Stimulated activated CD8-positive, alpha-beta memory T cell treated with anti-CD3 and anti-CD28 coated beads, Interleukin-2, amount 100 ng/mL, for 1 hour (primary cell): ENCODE measurements around the gene RPL41.
"Not testable (repeated sequence)": the region's sequence is repeated elsewhere in the genome, so short reads cannot be mapped to it uniquely, and the experiment has no call there.

Source experiments
- DNase-seq, 2 donors: peaks; one replicate each; pipeline ENCODE4 v3.0.0-alpha.2; 2020; ENCODE audit warnings: low read depth in 2 of 2

Gene RPL41

GRCh38 chr12:56154818-56155217, 38.4 kb downstream of the RPL41 start:
- DNase-seq: no peak

GRCh38 chr12:56155256-56155845, 38.9 kb downstream of the RPL41 start:
- no peak for DNase-seq

- DNase-seq: not testable (repeated sequence)
Observed at GRCh38 chr12:56156464-56157200, 40.2 kb downstream of the RPL41 start.

DNA sequence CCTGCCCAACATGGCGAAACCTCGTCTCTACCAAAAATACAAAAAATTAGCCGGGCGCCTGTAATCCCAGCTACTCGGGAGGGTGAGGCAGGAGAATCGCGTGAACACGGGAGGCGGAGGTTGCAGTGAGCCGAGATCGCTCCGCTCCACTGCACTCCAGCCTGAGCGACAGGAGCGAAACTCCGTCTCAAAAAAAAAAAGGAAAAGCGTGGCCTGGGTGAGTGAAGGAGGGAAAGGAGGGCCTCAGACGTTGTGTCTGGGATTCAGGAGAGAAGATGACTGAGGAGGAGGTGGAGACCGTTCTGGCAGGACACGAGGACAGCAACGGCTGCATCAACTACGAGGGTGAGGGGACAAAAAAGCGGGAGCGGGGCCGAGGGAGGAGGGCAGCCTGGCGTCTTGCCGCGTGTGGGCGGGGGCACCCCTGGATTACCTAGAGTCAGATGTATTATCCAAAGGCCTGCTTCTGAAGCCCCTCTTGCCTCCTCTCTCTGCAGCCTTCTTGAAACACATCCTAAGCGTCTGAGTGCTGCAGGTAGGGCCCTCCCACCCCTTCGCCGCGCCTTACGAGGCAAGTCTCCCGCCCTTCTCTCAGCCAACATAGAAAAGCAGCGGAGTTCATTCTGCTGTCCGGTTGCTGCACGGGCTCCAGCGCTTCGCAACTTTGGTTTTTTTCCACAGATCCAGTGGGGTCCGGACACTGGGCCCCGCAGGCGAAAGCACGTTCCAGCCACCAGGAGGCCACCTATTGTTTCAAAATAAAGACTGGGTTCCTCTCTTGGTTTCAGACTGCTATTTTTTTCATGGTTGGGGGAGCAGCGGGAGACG, 41.0 kb downstream of the RPL41 start:
- DNase-seq: peak; percentile 11 to 27

GRCh38 chr12:56158029-56158925, 41.8 kb downstream of the RPL41 start, which contains the start of gene MYL6:
MYL6 (plus strand) TSS chr12:56158359; CDS start chr12:56158402, 43 bp downstream.
- DNase-seq: peak; percentile 79 to 84

DNA sequence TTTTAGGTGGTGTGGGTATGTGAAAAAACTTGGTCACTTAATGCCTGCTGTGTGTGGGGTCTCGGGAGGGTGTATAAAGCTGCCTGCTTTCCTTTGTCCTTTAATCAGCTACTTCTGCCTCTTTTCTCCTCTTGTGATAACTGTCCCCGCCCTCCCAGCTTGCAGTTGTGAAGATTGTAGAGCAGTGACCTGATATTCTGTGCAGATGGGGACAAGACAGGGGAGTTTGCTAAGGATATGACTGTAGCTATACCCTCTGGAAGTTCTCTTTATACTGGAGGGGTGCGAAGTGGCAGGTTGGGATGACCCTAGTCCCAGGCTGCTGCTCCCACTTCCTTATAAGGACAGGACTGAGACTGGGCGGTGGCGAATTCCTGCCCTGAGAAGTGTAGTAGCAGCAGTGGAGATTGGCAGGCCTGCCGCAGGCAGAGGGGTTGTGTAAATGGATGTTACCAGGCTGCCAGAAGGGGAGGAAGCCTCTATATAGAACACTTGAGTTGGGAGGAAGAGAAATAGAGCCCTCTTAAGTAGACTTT, 42.6 kb downstream of the RPL41 start:
- DNase-seq: no peak

DNA sequence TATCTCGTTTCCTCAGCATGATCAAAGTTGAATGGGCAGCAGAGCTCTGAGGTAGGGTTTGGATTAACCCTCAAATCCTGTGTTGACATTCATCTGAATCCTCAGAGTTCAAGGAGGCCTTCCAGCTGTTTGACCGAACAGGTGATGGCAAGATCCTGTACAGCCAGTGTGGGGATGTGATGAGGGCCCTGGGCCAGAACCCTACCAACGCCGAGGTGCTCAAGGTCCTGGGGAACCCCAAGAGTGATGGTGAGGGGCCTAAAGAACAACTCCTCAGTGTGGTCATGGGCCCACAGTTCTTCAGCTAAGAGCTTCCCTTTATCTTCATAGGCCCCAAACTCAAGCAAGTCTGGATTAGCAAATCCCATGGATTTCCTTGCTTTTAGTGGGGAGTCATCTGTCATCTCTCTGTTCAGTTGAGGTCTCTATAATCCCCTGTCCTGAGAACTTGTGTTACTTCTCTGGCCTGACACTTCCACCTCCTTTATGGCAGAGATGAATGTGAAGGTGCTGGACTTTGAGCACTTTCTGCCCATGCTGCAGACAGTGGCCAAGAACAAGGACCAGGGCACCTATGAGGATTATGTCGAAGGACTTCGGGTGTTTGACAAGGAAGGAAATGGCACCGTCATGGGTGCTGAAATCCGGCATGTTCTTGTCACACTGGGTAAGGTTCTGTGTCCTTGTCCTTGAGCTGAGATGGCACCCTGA, 43.2 kb downstream of the RPL41 start:
- no peak for DNase-seq

DNA sequence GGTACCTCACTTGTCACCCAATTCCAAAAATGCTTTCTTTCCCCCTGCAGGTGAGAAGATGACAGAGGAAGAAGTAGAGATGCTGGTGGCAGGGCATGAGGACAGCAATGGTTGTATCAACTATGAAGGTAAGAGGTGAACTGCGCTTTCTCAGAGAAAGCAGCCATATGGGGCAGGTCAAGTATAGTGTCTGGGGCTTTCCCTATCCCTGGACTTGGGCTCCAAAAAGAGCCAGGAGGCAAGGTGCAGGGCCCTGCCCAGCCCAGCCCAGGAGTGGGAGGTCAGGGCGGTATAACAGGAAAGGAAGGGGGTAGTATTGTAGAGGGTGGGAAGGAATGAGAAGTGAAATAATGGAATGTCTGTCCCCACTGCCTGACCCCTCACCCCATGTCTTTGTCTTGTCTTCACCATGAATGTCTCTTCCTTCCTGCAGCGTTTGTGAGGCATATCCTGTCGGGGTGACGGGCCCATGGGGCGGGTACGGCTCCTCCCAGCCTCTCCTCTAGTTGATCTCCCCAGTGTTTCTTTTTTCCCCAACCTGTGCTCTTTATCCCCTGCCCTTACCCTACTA, 43.8 kb downstream of the RPL41 start:
- DNase-seq: peak in 1 of 2 donors; percentile 24

DNA sequence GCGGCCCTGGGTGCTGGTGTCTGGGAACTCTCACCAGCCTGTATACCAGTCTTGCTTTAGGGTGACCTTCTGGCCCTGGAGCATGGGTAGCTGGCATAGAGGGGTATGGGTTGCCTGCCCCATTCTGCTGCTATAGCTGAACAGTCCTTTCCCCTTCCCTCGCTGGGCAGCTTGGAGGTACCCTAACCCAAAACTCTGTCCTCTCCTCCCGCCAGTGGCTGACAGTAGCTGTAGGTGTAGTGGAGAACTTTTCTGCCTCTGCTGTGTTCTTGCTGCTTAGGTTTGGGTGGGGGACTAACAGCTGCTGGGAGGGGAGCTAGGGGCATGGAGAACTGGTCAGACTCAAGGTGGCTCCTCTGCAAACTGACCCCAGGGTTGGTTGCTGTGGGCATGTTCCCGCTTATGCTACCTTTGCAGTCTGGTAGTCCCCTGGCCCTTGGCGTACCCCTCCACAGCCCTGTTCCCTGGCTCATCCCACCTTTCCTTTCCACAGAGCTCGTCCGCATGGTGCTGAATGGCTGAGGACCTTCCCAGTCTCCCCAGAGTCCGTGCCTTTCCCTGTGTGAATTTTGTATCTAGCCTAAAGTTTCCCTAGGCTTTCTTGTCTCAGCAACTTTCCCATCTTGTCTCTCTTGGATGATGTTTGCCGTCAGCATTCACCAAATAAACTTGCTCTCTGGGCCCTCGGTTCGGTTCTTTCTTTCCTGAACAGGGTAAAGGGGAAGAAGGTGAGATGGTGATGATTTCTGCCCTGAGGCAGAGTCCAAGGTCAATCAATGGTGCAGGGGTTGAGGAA, 44.7 kb downstream of the RPL41 start:
- DNase-seq: no peak

DNA sequence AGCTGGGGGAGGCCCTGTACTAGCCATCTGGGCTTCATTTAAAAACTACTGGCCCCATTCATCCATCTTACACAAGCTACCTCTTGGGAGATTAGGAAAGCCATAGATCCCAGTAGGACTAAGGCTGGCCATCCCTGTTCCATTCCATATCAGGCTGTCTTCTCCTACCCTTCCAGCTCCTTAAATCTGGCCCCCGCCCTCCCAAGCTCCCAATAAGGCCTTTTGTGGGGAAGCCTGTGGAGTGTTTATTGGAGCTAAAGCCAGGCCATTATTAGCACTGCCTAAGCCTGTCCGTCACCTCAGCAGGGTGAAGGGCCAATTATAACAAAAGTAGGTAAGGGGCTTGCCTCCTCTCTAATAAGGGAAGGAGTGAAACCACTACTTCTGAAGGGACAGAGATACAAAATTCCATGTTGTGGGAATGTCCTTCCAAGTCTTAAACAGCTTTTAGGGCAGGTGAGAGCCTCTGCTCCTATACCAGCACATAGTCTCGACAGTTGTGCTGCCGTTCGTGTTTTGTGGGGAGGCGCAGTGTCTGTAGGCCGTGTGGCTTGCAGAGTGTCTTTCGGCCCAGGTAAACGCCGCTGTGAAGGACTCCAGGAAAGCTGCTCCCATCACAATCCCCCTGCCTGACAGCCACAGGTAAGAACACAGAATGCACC, 45.4 kb downstream of the RPL41 start:
- no peak for DNase-seq

DNA sequence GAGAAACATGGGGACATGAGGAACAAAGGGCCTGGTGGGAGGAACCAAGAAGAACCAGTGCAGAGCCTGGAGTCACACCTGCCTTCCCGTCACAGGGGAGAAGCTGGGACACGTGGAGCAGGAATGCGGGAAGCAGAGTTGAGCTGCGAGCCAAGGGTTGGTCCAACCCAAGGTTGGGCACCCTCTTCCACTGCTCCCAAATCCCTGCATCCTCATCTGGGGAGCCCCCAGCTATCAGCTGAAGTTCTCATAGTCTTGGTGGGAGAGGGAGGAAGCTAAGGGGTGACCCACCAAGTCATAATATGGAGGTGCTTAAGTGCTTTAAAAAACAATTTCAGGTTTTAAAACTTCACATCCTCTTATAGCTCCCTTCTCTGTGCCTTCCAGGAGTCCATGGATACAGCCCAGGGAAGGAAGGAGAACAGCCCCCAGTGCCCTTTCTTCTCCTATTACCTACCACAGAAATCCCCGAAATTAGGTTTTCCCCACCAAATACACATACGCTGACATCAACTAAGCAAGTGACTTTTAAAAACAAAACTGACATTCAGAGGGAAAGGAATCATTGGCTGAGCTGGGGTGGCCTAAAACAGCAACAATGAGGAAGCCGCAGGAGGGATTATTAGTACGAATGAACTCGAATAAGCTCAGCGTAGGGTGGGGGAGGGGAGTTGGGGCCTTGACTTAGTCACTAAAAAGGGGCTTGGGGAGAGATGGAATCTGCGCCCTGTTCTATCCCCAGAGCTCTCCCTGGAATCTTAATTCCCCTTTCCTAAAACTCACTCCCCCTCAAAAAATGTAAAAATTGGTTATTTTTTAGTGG, 46.2 kb downstream of the RPL41 start:
- no peak for DNase-seq

GRCh38 chr12:56163533-56164344, 47.3 kb downstream of the RPL41 start:
- no peak for DNase-seq

DNA sequence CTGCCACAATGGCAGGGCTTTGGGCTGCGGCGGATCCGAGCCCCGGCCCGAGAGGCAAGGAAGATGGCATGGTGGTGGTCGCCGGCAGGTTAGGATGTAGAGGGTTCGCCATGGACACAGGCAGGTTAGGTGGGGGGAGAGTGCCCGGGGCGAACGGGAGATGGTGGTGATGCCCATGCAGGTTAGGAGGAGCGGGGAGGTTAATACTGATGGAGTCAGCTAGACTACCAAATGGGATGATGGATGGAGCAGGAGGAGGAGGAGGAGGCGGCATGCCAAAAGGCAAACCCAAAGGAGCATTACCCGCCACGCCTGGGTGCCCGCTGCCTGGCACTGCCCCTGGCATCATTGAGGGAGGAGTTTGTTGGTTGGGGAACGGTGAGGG, 47.9 kb downstream of the RPL41 start:
- no peak for DNase-seq

DNA sequence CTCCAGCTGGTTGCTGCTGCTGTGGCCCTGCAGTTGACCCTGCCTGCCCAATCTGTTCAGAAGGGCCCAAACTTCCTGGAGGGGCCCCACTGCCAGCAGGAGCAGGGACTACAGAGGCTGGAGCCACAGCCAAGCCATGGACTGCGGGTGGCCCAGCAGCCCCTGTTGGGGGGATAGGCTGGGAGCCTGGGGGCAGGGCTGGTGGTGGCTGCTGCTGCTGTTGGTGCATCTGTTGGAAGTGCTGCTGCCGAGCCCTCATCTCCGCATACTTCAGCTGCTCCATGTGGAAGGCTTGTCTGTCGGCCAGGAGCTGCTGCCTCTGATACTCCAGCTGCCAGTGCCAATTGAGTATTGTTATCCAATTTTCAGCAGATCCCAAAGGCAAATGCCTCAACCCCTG, 48.9 kb downstream of the RPL41 start:
- DNase-seq: no peak
